ENCODE results near the gene PJA1.

DNA sequence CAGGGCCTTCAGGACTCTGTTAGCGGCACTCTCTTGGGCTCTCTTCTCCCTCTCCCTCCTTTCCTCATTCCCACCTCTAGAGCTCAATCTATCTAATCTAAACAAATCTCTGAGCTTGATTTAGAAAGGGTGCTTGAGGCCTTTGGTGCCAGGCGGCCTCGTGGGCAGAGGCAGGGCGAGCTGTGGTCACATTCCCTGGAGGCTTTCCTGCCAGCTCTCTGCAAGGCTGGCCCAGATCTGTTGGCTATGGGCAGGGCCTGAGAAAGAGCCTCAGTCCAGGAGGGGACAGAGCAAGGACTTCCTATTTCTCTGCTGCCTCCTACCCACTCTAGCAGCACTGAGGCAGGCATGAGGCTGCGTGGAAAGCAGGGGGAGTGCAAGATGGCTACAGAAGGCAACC lies 38.6 kb downstream of the PJA1 start:
- TF ChIP-seq, protein P1, sequence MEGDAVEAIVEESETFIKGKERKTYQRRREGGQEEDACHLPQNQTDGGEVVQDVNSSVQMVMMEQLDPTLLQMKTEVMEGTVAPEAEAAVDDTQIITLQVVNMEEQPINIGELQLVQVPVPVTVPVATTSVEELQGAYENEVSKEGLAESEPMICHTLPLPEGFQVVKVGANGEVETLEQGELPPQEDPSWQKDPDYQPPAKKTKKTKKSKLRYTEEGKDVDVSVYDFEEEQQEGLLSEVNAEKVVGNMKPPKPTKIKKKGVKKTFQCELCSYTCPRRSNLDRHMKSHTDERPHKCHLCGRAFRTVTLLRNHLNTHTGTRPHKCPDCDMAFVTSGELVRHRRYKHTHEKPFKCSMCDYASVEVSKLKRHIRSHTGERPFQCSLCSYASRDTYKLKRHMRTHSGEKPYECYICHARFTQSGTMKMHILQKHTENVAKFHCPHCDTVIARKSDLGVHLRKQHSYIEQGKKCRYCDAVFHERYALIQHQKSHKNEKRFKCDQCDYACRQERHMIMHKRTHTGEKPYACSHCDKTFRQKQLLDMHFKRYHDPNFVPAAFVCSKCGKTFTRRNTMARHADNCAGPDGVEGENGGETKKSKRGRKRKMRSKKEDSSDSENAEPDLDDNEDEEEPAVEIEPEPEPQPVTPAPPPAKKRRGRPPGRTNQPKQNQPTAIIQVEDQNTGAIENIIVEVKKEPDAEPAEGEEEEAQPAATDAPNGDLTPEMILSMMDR (IDR thresholded peaks at IDR 0.05): no peak
- TF ChIP-seq POLR2A (IDR thresholded peaks at IDR 0.05): no peak

Data from right lobe of liver (tissue), 4 donors.